Astrocyte (in vitro differentiated cells and primary cell): Measurements from ENCODE around the gene MEIOB. TPM values are rescaled to one million over a fixed set of nuclear protein-coding genes. Genes with fewer than 3 reads are reported as not detected.

ENCODE experiments used
- DNase-seq: peaks from one replicate; pipeline ENCODE4 v3.0.0-alpha.2; 2010; ENCODE audit warnings: low read depth
- FAIRE-seq: peaks from 2 replicates; lab custom pipeline; 2011; peaks lifted over from hg19 to GRCh38; lab: Jason Lieb, UNC
- H2AFZ ChIP-seq: 2 replicates; pipeline ENCODE4 v1.6.0; 2012; ENCODE audit warnings: low read depth, low read length, inconsistent platforms
- H3K27ac ChIP-seq: 2 replicates; pipeline ENCODE4 v1.5.1; 2011; ENCODE audit warnings: low read depth, low read length, inconsistent platforms
- H3K27me3 ChIP-seq: 2 replicates; pipeline ENCODE4 v1.6.0; 2011; ENCODE audit warnings: low read length, inconsistent platforms; ENCODE audit not compliant: insufficient read depth
- H3K36me3 ChIP-seq: 2 replicates; pipeline ENCODE4 v1.5.1; 2011; ENCODE audit warnings: low read length, inconsistent platforms; ENCODE audit not compliant: insufficient read depth
- H3K4me1 ChIP-seq: 2 replicates; pipeline ENCODE4 v1.5.1; 2011; ENCODE audit warnings: low read length, inconsistent platforms; ENCODE audit not compliant: insufficient read depth
- H3K4me2 ChIP-seq: 2 replicates; pipeline ENCODE4 v1.6.0; 2012; ENCODE audit warnings: low read length, inconsistent platforms
- H3K4me3 ChIP-seq: 2 replicates; pipeline ENCODE4 v1.5.1; 2011; ENCODE audit warnings: low read depth, mild to moderate bottlenecking, low read length, inconsistent platforms; ENCODE audit not compliant: insufficient read depth
- H3K79me2 ChIP-seq: 2 replicates; pipeline ENCODE4 v1.6.0; 2012; ENCODE audit warnings: mild to moderate bottlenecking, low read length, inconsistent platforms; ENCODE audit not compliant: insufficient read depth
- H3K9ac ChIP-seq: 2 replicates; pipeline ENCODE4 v1.6.0; 2012; ENCODE audit warnings: mild to moderate bottlenecking, low read length, inconsistent platforms
- H3K9me3 ChIP-seq: 2 replicates; pipeline ENCODE4 v1.5.1; 2012; ENCODE audit warnings: low read depth, mild to moderate bottlenecking, low read length, inconsistent platforms; ENCODE audit not compliant: insufficient read depth
- H4K20me1 ChIP-seq: 2 replicates; pipeline ENCODE4 v1.6.0; 2012; ENCODE audit warnings: low read length, inconsistent platforms; ENCODE audit not compliant: insufficient read depth
- H3K27ac Mint-ChIP-seq: one replicate; pipeline ENCODE4 v1.8.0; 2021; ENCODE audit warnings: mild to moderate bottlenecking, mixed read lengths; ENCODE audit not compliant: unreplicated experiment
- H3K27me3 Mint-ChIP-seq: one replicate; pipeline ENCODE4 v1.8.0; 2021; ENCODE audit warnings: low read depth, mixed read lengths; ENCODE audit not compliant: unreplicated experiment
- H3K36me3 Mint-ChIP-seq: one replicate; pipeline ENCODE4 v1.8.0; 2021; ENCODE audit warnings: low read depth, mixed read lengths; ENCODE audit not compliant: unreplicated experiment
- H3K4me1 Mint-ChIP-seq: one replicate; pipeline ENCODE4 v1.8.0; 2021; ENCODE audit warnings: low read depth, mixed read lengths; ENCODE audit not compliant: unreplicated experiment
- H3K4me3 Mint-ChIP-seq: one replicate; pipeline ENCODE4 v1.8.0; 2021; ENCODE audit warnings: mild to moderate bottlenecking, moderate library complexity, mixed read lengths; ENCODE audit not compliant: unreplicated experiment
- H3K9me3 Mint-ChIP-seq: one replicate; pipeline ENCODE4 v1.8.0; 2021; ENCODE audit warnings: mild to moderate bottlenecking, mixed read lengths; ENCODE audit not compliant: unreplicated experiment
- CTCF ChIP-seq: IDR thresholded peaks from 2 replicates; pipeline ENCODE4 v1.5.1; 2011; ENCODE audit warnings: low read depth, mild to moderate bottlenecking, inconsistent platforms, low read length, moderate library complexity; ENCODE audit not compliant: insufficient read depth
- EZH2 ChIP-seq: IDR thresholded peaks from 2 replicates; pipeline ENCODE4 v1.6.1; 2012; ENCODE audit warnings: mild to moderate bottlenecking, low read length, inconsistent platforms; ENCODE audit not compliant: insufficient read depth
- total RNA-seq: library from RNA; stranded (reverse); gene quantifications from 2 replicates; pipeline ENCODE4 v1.2.1, GENCODE V29; 2021

The MEIOB gene
- total RNA-seq, 1 donor from 2014 or later, result 0.16 TPM

- H3K27me3 ChIP-seq, result no peaks in the 10 kb centered on the region
- H3K27ac ChIP-seq, result no peak overlapping the region
- no peaks in the 10 kb centered on the region for H3K36me3 ChIP-seq
- peaks cover 3% of the 10 kb centered on the region for H3K4me1 ChIP-seq
- H3K4me2 ChIP-seq, result no peak overlapping the region
- H3K9me3 ChIP-seq, result no peaks in the 10 kb centered on the region
- Mint-ChIP-seq H3K4me1 (no peaks in the 10 kb centered on the region), H3K27me3 (no peaks in the 10 kb centered on the region), H3K4me3 (no peak overlapping the region), H3K27ac (no peak overlapping the region), H3K36me3 (peaks cover 25% of the 10 kb centered on the region), H3K9me3 (peaks cover 6% of the 10 kb centered on the region)
- H3K79me2 ChIP-seq, result no peaks in the 10 kb centered on the region
- H3K4me3 ChIP-seq, result no peak overlapping the region
- no peak for TF ChIP-seq EZH2
- no peak for TF ChIP-seq CTCF
- no peak for FAIRE-seq
- peaks cover 3% of the 10 kb centered on the region for H4K20me1 ChIP-seq
- no peak for DNase-seq
- H2AFZ ChIP-seq, result no peak overlapping the region
- no peak overlapping the region for H3K9ac ChIP-seq
Observed at GRCh38 chr16:1809281-1809801, 62.6 kb downstream of the MEIOB start.

GRCh38 chr16:1808691-1809090 is 63.3 kb downstream of the MEIOB start:
- Mint-ChIP-seq H3K4me1 (no peaks in the 10 kb centered on the region), H3K4me3 (no peak overlapping the region), H3K27me3 (no peaks in the 10 kb centered on the region), H3K27ac (no peak overlapping the region), H3K9me3 (peaks cover 8% of the 10 kb centered on the region), H3K36me3 (peaks cover 30% of the 10 kb centered on the region)
- H3K9ac ChIP-seq, result no peak overlapping the region
- H3K4me1 ChIP-seq, result peaks cover 3% of the 10 kb centered on the region
- H3K79me2 ChIP-seq, result no peaks in the 10 kb centered on the region
- H3K27me3 ChIP-seq, result no peaks in the 10 kb centered on the region
- no peaks in the 10 kb centered on the region for H3K36me3 ChIP-seq
- no peak overlapping the region for H2AFZ ChIP-seq
- no peaks in the 10 kb centered on the region for H3K9me3 ChIP-seq
- H4K20me1 ChIP-seq, result peaks cover 3% of the 10 kb centered on the region
- no peak overlapping the region for H3K27ac ChIP-seq
- no peak overlapping the region for H3K4me2 ChIP-seq
- H3K4me3 ChIP-seq, result no peak overlapping the region
- no peak for DNase-seq
- no peak for FAIRE-seq
- TF ChIP-seq CTCF (no peak), EZH2 (no peak)

GRCh38 chr16:1807626-1808025 is 64.3 kb downstream of the MEIOB start:
- TF ChIP-seq CTCF, result no peak
- no peak for TF ChIP-seq EZH2
- Histone ChIP-seq H3K9ac (no peak overlapping the region), H3K4me3 (no peak overlapping the region), H3K4me2 (no peak overlapping the region), H3K79me2 (no peaks in the 10 kb centered on the region), H3K27me3 (no peaks in the 10 kb centered on the region), H4K20me1 (no peaks in the 10 kb centered on the region), H3K4me1 (peaks cover 3% of the 10 kb centered on the region), H2AFZ (no peak overlapping the region), H3K36me3 (no peaks in the 10 kb centered on the region), H3K27ac (no peak overlapping the region), H3K9me3 (no peaks in the 10 kb centered on the region)
- DNase-seq, result no peak
- Mint-ChIP-seq H3K9me3 (peaks cover 9% of the 10 kb centered on the region), H3K27me3 (no peaks in the 10 kb centered on the region), H3K4me1 (no peaks in the 10 kb centered on the region), H3K4me3 (no peak overlapping the region), H3K27ac (no peak overlapping the region), H3K36me3 (peaks cover 27% of the 10 kb centered on the region)
- FAIRE-seq, result no peak
